NCI-H2081 treated with DMSO at 0.1 percent for 48 hours (cell line): ENCODE measurements around the gene LEKR1.
"Not testable (repeated sequence)": the region's sequence is repeated elsewhere in the genome, so short reads cannot be mapped to it uniquely, and the experiment has no call there.

Experiments used
- DNase-seq: peaks from one replicate; lab custom pipeline; 2025; lab: John Stamatoyannopoulos, UW

Gene LEKR1

DNA sequence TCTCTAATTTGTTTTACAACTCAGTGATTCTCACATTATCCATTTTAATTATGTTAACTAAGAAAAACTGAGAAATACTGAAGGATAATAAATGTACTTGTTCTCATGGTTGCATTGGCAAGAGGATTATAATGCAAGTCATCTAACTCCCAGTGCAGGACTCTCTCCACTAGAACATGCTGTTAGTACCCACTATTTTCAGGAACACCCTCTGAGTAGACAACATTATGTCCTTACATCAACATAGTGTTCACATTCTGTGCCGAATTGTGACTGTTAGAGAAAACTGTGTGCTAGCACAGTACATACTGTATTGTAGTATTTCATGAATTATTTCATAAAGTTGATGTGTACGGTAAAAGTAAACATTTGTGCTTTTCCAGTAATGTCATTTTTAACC is 80.1 kb downstream of the LEKR1 start:
- DNase-seq, result no peak

DNA sequence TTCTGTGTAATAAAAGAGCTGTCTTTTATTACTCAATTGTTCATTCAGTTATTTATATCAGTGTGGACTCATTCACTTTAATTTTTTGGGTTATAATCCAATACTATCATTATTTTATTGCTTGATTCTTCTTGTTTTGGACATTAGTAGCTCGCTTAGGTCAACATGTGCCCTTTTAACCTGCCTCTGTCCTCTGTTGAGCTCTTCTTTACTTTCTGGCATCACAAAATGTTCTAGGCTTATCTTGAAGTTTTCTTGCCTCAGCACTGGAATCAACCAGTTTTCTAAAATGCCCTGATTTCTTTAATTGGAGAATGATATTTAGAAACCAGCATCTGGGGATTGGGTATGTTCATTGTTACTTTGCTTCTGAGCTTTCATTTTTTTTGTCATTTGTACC is 82.2 kb downstream of the LEKR1 start:
- DNase-seq, result no peak

GRCh38 chr3:156910022-156910421 is 83.9 kb downstream of the LEKR1 start:
- no peak for DNase-seq

DNA sequence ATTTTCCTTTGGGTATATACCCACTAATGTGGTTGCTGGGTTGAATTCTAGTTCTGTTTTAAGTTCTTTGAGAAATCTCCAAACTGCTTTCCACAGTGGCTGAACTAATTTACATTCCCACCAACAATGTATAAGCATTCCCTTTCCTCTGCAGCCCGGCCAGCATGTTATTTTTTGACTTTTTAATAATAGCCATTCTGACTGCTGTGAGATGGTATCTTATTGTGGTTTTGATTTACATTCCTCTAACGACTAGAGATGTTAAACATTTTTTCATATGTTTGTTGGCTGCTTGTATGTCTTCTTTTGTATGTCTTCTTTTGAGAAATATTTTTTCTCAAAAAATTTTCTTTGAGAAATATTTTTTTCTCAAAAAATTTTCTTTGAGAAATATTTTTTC is 84.7 kb downstream of the LEKR1 start:
- DNase-seq, result not testable (repeated sequence)

DNA sequence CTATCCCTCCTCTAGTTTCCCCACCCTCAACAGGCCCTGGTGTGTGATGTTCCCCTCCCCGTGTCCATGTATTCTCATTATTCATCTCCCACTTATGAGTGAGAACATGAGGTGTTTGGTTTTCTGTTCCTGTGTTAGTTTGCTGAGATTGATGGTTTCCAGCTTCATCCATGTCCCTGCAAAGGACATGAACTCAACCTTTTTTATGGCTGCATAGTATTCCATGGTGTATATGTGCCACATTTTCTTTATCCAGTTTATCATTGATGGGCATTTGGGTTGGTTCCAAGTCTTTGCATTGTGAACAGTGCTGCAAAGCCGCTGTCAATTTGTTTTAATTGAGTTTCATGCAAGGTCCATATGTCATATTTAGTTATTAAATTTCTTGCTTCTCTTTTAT is 88.1 kb downstream of the LEKR1 start:
- not testable (repeated sequence) for DNase-seq

GRCh38 chr3:156915372-156915771 is 89.2 kb downstream of the LEKR1 start:
- DNase-seq, result no peak

DNA sequence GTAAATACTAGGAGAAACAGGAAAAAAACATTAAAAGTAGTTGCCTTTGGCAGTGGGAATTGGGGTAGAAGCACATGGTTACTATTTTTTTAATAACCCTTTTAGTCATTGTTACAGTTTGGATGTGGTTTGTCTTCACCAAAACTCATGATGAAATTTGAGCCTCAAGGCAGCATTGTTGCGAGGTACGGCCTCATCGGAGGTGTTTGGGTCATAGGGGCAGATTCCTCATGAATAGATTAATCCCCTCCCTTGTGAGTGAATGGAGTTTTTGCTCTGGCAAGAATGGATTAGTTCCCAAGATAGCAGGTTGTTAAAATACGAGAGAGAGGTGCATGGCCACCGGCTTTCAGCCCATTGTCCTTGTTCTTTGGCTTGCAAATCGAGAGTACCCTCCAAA is 92.6 kb downstream of the LEKR1 start:
- no peak for DNase-seq

- no peak for DNase-seq
These were observed 93.7 kb downstream of the LEKR1 start for GRCh38 chr3:156919818-156920217.

DNA sequence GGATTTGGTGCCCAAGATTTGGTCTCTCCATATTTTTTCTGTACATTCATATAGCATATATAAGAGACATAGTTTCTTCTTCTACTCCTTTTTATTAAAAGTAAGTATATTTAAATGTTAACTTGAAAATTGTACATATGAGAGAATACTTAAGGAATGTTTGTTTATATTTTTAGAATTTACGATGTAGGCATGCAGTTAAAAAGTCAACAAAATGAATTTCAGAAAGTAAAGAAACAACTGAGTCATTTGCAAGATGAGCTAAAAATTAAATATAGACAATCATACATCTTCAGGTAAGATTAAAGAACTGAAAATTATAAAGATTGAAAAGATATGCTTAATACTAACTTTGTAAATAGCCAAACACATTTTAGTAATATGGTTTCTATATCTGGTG is 94.2 kb downstream of the LEKR1 start:
- no peak for DNase-seq

GRCh38 chr3:156923349-156923748 is 97.2 kb downstream of the LEKR1 start:
- no peak for DNase-seq

DNA sequence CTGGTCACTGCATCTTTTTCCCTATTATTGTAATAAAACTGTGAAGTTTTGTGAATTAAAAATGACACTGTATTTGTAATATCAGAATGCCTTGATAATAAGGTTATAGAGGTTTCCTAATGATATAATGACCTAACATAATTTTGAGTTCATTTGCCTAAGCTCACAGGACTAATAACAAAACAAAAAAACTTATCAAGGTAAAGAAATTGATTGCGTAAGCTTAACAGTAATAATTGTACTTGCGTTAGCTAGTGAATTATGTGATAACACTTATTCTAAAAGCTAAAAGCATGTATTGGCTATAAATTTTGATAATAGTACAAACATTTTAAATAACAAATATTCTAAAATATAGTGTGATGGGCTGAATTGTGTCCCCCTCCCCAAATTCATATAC is 112.6 kb downstream of the LEKR1 start:
- DNase-seq, result no peak

DNA sequence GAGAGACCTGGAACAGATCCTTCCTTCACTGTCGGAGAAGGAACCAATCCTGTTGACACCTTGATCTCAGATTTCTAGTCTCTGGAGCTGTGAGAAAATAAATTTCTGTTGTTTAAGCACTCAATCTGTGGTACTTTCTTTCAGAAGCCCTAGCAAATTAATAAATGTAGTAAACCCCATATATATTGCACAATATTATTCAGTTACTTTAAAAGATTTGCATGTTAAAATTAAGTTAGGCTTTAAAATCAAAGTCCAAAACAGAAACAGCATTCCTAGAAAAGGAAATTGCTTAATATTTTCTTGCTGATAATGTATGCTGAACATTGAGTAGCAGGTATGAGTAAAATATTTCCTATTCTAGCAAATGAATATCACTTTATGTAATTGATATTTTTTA is 113.2 kb downstream of the LEKR1 start:
- no peak for DNase-seq

- DNase-seq, result no peak
These were observed 115.2 kb downstream of the LEKR1 start for GRCh38 chr3:156941311-156941710.

DNA sequence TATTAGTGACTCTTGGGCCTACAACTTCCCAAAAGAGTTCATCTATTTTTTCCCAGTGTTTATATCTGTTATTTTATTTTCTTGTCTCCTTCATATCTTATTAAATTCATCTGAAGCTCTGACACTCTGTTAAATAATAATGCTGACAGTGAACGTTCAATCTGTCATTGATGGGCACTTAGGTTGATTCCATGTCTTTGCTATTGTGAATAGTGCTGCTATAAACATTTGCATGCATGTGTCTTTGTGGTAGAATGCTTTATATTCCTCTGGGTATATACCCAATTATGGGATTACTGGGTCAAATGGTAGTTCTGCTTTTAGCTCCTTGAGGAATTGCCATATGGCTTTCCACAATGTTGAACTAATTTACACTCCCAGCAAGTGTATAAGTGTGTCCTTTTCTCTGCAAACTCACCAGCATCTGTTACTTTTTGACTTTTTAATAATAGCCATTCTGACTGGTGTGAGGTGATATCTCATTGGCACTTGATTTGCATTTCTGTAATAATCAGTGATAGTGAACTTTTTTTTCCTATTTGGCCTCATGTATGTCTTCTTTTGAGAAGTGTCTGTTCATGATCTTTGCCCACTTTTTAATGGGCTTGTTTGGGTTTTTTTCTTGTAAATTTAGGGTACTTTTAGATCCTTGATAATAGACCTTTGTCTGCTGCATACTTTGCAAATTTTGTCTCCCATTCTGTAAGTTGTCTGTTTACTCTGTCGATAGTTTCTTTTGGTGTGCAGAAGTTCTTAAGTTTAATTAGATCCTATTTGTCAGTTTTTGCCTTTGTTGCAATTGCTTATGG is 122.5 kb downstream of the LEKR1 start:
- DNase-seq, result no peak

DNA sequence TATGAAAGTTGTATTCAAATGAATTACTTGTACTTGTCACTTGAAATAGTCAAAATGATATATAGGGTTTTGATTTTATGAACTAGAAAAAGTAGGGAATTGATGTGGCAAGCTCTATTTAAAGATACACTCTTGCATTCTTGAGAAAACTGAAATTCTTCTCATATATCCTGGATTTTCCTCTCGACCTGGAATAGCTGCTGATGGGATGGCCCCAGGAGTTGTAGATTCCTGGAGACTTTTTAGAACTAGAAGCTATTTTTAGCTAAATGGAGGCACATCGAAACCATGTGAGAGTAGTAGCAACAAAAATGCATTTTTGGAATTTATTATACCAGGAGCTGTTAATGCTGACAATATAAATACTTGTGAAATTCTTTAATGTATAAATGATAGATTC is 125.9 kb downstream of the LEKR1 start:
- no peak for DNase-seq

GRCh38 chr3:156957715-156958114 is 131.6 kb downstream of the LEKR1 start:
- no peak for DNase-seq

GRCh38 chr3:156963096-156963495 is 136.9 kb downstream of the LEKR1 start:
- no peak for DNase-seq

DNA sequence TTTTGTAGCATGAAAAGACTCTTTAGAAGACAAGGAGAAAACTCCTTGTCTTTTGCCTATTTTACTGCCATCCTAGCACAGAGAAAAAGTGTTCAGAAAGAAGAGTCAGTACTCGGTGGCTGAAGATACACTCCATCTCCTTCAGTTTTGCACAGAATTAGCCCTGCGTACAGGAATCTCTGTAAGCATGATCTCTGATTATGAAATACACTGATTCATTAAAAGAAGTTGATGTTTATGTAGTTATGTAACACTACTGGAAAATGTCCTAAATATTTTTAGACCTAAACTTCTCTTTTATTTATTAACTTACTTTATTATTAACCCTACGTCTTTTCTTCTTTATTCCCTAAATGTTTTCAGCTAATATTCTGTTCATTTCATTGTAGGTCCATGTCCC is 138.4 kb downstream of the LEKR1 start:
- DNase-seq, result no peak

- DNase-seq, result not testable (repeated sequence)
These were observed 140.2 kb downstream of the LEKR1 start for GRCh38 chr3:156966349-156966748.

GRCh38 chr3:156973954-156974353 is 147.8 kb downstream of the LEKR1 start:
- no peak for DNase-seq

GRCh38 chr3:156974931-156975330 is 148.8 kb downstream of the LEKR1 start:
- no peak for DNase-seq

GRCh38 chr3:156975721-156976120 is 149.6 kb downstream of the LEKR1 start:
- DNase-seq, result no peak

DNA sequence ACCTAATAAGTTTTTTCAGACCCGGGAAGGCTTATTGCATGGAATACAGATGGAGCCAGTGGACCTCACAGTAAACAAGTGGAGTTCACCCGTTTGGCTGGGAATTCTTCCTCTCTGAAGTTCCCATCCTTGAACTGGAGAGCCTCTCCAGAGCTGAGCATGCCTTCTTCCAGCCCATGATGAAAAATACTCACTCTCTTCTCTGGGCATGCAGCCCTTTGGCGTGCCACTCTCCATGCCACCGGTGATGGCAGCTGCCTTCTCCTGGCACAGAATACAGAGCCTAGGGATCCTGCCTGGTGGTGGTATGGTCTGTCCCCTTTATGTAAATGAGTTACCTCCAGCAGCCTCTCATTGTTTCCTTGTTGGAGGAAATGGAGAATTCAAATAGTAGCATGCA is 150.8 kb downstream of the LEKR1 start:
- no peak for DNase-seq

GRCh38 chr3:156978481-156978961 is 152.4 kb downstream of the LEKR1 start:
- DNase-seq, result no peak
